H9 (cell line): ENCODE data around the gene ANTXR2. TPM values are rescaled to one million over a fixed set of nuclear protein-coding genes. Genes with fewer than 3 reads are reported as not detected.

ENCODE experiments used
- DNase-seq: peaks from one replicate; pipeline ENCODE4 v3.0.0-alpha.2; 2017
- H2AFZ ChIP-seq: one replicate; pipeline ENCODE4 v1.6.1; 2013; ENCODE audit warnings: mild to moderate bottlenecking, low read length, control low read depth, moderate library complexity
- H2AK5ac ChIP-seq: 2 replicates; pipeline ENCODE4 v1.6.1; 2013; ENCODE audit warnings: low read length, control low read depth, mixed read lengths; ENCODE audit not compliant: insufficient read length
- H2BK120ac ChIP-seq: one replicate; pipeline ENCODE4 v1.6.1; 2013; ENCODE audit warnings: low read depth, mild to moderate bottlenecking, low read length, control low read depth, inconsistent platforms; ENCODE audit not compliant: poor library complexity, severe bottlenecking
- H2BK12ac ChIP-seq: 2 replicates; pipeline ENCODE4 v1.6.1; 2013; ENCODE audit warnings: low read length, control low read depth, mixed read lengths, low read depth; ENCODE audit not compliant: insufficient read length
- H2BK15ac ChIP-seq: 2 replicates; pipeline ENCODE4 v1.6.1; 2013; ENCODE audit warnings: low read depth, low read length, control low read depth
- H2BK20ac ChIP-seq: one replicate; pipeline ENCODE4 v1.6.1; 2013; ENCODE audit warnings: low read depth, mild to moderate bottlenecking, low read length, control low read depth, inconsistent platforms; ENCODE audit not compliant: poor library complexity, severe bottlenecking
- H2BK5ac ChIP-seq: 2 replicates; pipeline ENCODE4 v1.6.1; 2013; ENCODE audit warnings: low read length, control low read depth, mixed read lengths; ENCODE audit not compliant: insufficient read length
- H3K14ac ChIP-seq: 2 replicates; pipeline ENCODE4 v1.6.1; 2013; ENCODE audit warnings: low read length, control low read depth; ENCODE audit not compliant: insufficient read depth
- H3K18ac ChIP-seq: 2 replicates; pipeline ENCODE4 v1.6.1; 2013; ENCODE audit warnings: low read depth, mild to moderate bottlenecking, mixed read lengths, low read length, control low read depth; ENCODE audit not compliant: insufficient read length
- H3K23ac ChIP-seq: 2 replicates; pipeline ENCODE4 v1.6.1; 2013; ENCODE audit warnings: low read length, control low read depth, mixed read lengths, low read depth; ENCODE audit not compliant: insufficient read length
- H3K23me2 ChIP-seq: 2 replicates; pipeline ENCODE4 v1.6.1; 2013; ENCODE audit warnings: low read depth, mild to moderate bottlenecking, mixed read lengths, low read length, control low read depth; ENCODE audit not compliant: insufficient read length, poor library complexity, severe bottlenecking
- H3K27ac ChIP-seq: 2 replicates; pipeline ENCODE4 v1.5.1; 2013; ENCODE audit warnings: low read length, control low read depth, mixed read lengths, low read depth; ENCODE audit not compliant: insufficient read length
- H3K27me3 ChIP-seq: 2 replicates; pipeline ENCODE4 v1.6.1; 2013; ENCODE audit warnings: low read length, control low read depth, inconsistent platforms; ENCODE audit not compliant: insufficient read depth
- H3K4ac ChIP-seq: 2 replicates; pipeline ENCODE4 v1.6.1; 2013; ENCODE audit warnings: low read depth, mild to moderate bottlenecking, control low read depth, inconsistent platforms, low read length, moderate library complexity
- H3K4me1 ChIP-seq: 2 replicates; pipeline ENCODE4 v1.6.1; 2013; ENCODE audit warnings: low read length, control low read depth, inconsistent platforms; ENCODE audit not compliant: insufficient read depth
- H3K4me2 ChIP-seq: 2 replicates; pipeline ENCODE4 v1.6.1; 2013; ENCODE audit warnings: low read length, control low read depth, mixed read lengths; ENCODE audit not compliant: insufficient read length, insufficient read depth
- H3K56ac ChIP-seq: 2 replicates; pipeline ENCODE4 v1.6.1; 2013; ENCODE audit warnings: low read depth, mild to moderate bottlenecking, mixed read lengths, low read length, control low read depth; ENCODE audit not compliant: insufficient read length
- H3K79me1 ChIP-seq: 2 replicates; pipeline ENCODE4 v1.6.1; 2013; ENCODE audit warnings: low read depth, mild to moderate bottlenecking, moderate library complexity, low read length, control low read depth, inconsistent platforms; ENCODE audit not compliant: insufficient read depth, poor library complexity, severe bottlenecking
- H3K79me2 ChIP-seq: 2 replicates; pipeline ENCODE4 v1.6.1; 2013; ENCODE audit warnings: low read length, control low read depth, inconsistent platforms; ENCODE audit not compliant: insufficient read depth
- H3K9ac ChIP-seq: 2 replicates; pipeline ENCODE4 v1.6.1; 2013; ENCODE audit warnings: low read length, control low read depth, mixed read lengths; ENCODE audit not compliant: insufficient read length; ENCODE audit errors: extremely low read depth
- H3K9me3 ChIP-seq: one replicate; pipeline ENCODE4 v1.6.1; 2013; ENCODE audit warnings: low read depth, low read length, inconsistent platforms; ENCODE audit not compliant: control insufficient read depth
- H3T11ph ChIP-seq: one replicate; pipeline ENCODE4 v1.6.1; 2013; ENCODE audit warnings: mild to moderate bottlenecking, low read length, control low read depth, inconsistent platforms
- H4K20me1 ChIP-seq: one replicate; pipeline ENCODE4 v1.6.1; 2013; ENCODE audit not compliant: control insufficient read depth, insufficient read length, insufficient read depth
- H4K5ac ChIP-seq: 2 replicates; pipeline ENCODE4 v1.6.1; 2013; ENCODE audit warnings: low read depth, mild to moderate bottlenecking, mixed read lengths, low read length, control low read depth; ENCODE audit not compliant: insufficient read length
- H4K8ac ChIP-seq: replicated peaks from 2 replicates; pipeline ENCODE4 v1.6.1; 2013; ENCODE audit warnings: low read length, control low read depth, mixed read lengths, low read depth; ENCODE audit not compliant: insufficient read length
- H4K91ac ChIP-seq: 2 replicates; pipeline ENCODE4 v1.6.1; 2013; ENCODE audit warnings: low read depth, mild to moderate bottlenecking, moderate library complexity, mixed read lengths, low read length, control low read depth; ENCODE audit not compliant: insufficient read length
- H3K27ac Mint-ChIP-seq, 3 experiments: 2 replicates in 2 of 3; 3 replicates in 1 of 3; pipeline ENCODE4 v1.8.0; 2020 to 2021; ENCODE audit warnings: mixed read lengths in 3 of 3, mild to moderate bottlenecking in 1 of 3, moderate library complexity in 1 of 3
- H3K27me3 Mint-ChIP-seq: 2 replicates; pipeline ENCODE4 v1.8.0; 2021; ENCODE audit warnings: low read depth, mild to moderate bottlenecking, moderate library complexity, mixed read lengths
- H3K36me3 Mint-ChIP-seq, 3 experiments: 2 replicates in 2 of 3; 3 replicates in 1 of 3; pipeline ENCODE4 v1.8.0; 2020 to 2021; ENCODE audit warnings: low read depth in 3 of 3, mixed read lengths in 3 of 3; ENCODE audit not compliant: insufficient read depth in 1 of 3
- H3K4me1 Mint-ChIP-seq, 2 experiments: 2 replicates each; pipeline ENCODE4 v1.8.0; 2020; ENCODE audit warnings: mixed read lengths in 2 of 2
- H3K4me3 Mint-ChIP-seq, 2 experiments: 2 replicates in 1 of 2; 3 replicates in 1 of 2; pipeline ENCODE4 v1.8.0; 2020 to 2021; ENCODE audit warnings: mild to moderate bottlenecking in 2 of 2, mixed read lengths in 2 of 2, moderate library complexity in 1 of 2
- H3K9me3 Mint-ChIP-seq, 2 experiments: 2 replicates in 1 of 2; 3 replicates in 1 of 2; pipeline ENCODE4 v1.8.0; 2020; ENCODE audit warnings: mild to moderate bottlenecking in 2 of 2, mixed read lengths in 2 of 2, moderate library complexity in 1 of 2
- WGBS: extraction: QIAGEN DNeasy Blood & Tissue Kit; methylation state at CpG from one replicate; pipeline ENCODE4 v1.1.7; 2013; ENCODE audit warnings: missing lambda C conversion rate, low lambda C conversion rate, mixed read lengths; ENCODE audit not compliant: insufficient read length; ENCODE audit errors: extremely low coverage; 5-methylcytosine and 5-hydroxymethylcytosine counted together
- total RNA-seq: library from RNA; stranded (reverse); gene quantifications from 2 replicates; pipeline ENCODE4 v1.2.1, GENCODE V29; 2021
- TF ChIP-seq, protein P1 (sequence below): fragments of 200-600 bp; sonication (generic); conservative IDR thresholded peaks from 3 replicates; pipeline ENCODE4 v1.8.0; 2021; ENCODE audit warnings: antibody characterized with exemption, mild to moderate bottlenecking

Gene ANTXR2
- total RNA-seq, 1 experiment from 2014 or later: 4.7 TPM

DNA sequence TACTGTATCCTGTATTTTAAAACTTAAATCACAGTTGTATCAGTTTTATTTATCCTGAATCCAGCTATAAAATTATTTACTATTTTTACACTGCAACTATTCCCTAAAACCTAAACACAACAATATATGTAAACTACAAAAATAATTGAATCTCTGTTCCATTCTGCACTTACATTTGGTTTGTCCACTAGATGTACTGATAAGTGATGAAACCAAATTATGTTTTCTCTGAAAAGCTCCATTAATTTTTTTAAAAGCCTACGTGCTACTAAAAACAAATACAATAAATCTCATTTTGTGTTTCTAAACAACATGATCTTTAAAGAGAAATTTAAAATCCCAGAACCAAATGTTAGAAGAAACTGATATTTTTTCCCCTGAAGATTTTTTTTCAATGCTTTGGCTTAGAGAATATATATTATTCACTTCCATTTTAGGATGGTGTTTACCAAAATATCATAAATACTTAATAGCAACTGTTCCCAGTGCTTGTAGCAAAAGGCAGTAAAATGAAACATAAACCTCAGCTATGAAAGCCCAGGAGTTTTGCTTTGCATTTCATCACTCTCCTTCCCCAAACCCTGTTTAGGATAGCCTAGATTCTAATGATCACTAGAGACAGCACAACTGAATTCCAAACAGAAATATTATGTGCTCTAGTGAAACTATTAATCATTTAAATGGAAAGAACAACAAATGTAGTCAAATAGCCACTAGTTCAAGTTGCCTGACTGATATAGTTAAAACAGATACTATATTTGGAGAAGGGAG, 19.7 kb downstream of the ANTXR2 start:
- peaks cover 19 to 30% of the 10 kb centered on the region in 2 experiments for H3K4me1 Mint-ChIP-seq

More for the DNA sequence above, 19.7 kb downstream of the ANTXR2 start:
- H3K27me3 ChIP-seq: no peaks in the 10 kb centered on the region
- no peaks in the 10 kb centered on the region for H3K79me2 ChIP-seq
- H3K23me2 ChIP-seq: no peaks in the 10 kb centered on the region
- no peak overlapping the region for H2BK12ac ChIP-seq
- no peak overlapping the region for H2BK15ac ChIP-seq
- H3K4me1 ChIP-seq: peaks cover 8% of the 10 kb centered on the region
- H4K91ac ChIP-seq: no peak overlapping the region
- DNase-seq: no peak
- no peak overlapping the region for H2AFZ ChIP-seq
- no peak overlapping the region for H3K18ac ChIP-seq
- H2BK120ac ChIP-seq: no peak overlapping the region
- H3K79me1 ChIP-seq: no peaks in the 10 kb centered on the region
- Mint-ChIP-seq H3K27me3 (no peaks in the 10 kb centered on the region; the same call in 1 of the 2 replicates), H3K9me3 (no peaks in the 10 kb centered on the region; a peak in 1 of 5 replicates), H3K4me3 (no peak overlapping the region), H3K36me3 (no peaks in the 10 kb centered on the region; a peak in 1 of 7 replicates), H3K27ac (no peak overlapping the region; a peak in 1 of 7 replicates)
- no peak overlapping the region for H3K4ac ChIP-seq
- H3K23ac ChIP-seq: no peak overlapping the region
- no peak overlapping the region for H3K4me2 ChIP-seq
- no peaks in the 10 kb centered on the region for H3K9me3 ChIP-seq
- H2AK5ac ChIP-seq: no peak overlapping the region
- no CpG with 5 or more reads among the region's 1 CpG for WGBS
- H4K8ac ChIP-seq: no peak overlapping the region
- H3T11ph ChIP-seq: no peak overlapping the region
- TF ChIP-seq, protein P1, sequence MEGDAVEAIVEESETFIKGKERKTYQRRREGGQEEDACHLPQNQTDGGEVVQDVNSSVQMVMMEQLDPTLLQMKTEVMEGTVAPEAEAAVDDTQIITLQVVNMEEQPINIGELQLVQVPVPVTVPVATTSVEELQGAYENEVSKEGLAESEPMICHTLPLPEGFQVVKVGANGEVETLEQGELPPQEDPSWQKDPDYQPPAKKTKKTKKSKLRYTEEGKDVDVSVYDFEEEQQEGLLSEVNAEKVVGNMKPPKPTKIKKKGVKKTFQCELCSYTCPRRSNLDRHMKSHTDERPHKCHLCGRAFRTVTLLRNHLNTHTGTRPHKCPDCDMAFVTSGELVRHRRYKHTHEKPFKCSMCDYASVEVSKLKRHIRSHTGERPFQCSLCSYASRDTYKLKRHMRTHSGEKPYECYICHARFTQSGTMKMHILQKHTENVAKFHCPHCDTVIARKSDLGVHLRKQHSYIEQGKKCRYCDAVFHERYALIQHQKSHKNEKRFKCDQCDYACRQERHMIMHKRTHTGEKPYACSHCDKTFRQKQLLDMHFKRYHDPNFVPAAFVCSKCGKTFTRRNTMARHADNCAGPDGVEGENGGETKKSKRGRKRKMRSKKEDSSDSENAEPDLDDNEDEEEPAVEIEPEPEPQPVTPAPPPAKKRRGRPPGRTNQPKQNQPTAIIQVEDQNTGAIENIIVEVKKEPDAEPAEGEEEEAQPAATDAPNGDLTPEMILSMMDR: no peak
- no peak overlapping the region for H4K5ac ChIP-seq
- no peak overlapping the region for H3K14ac ChIP-seq
- no peak overlapping the region for H2BK20ac ChIP-seq
- no peak overlapping the region for H3K27ac ChIP-seq
- H2BK5ac ChIP-seq: no peak overlapping the region
- H3K56ac ChIP-seq: no peak overlapping the region
- H4K20me1 ChIP-seq: no peaks in the 10 kb centered on the region
- H3K9ac ChIP-seq: no peak overlapping the region
